Left lung (tissue), 10 donors: ENCODE data around the gene CHIC2. TPM values are rescaled to one million over a fixed set of nuclear protein-coding genes. Genes with fewer than 3 reads are reported as not detected.

Experiments
- ATAC-seq: fragments of 200-7000 bp; cut with Tn5 transposase; one replicate; pipeline ENCODE4 v1.9.1; 2020; ENCODE audit warnings: moderate library complexity
- DNase-seq, 4 donors: peaks; one replicate each; pipeline ENCODE4 v3.0.0-alpha.2; 2013 to 2020
- H3K27ac ChIP-seq, 2 donors: fragments of 200-600 bp; sonication (generic) in 1 of 2; one replicate each; pipeline versions ENCODE4 v1.5.0 to v1.8.0; 2020 to 2021
- H3K27me3 ChIP-seq, 2 donors: fragments of 200-600 bp; sonication (generic) in 1 of 2; one replicate each; pipeline versions ENCODE4 v1.5.0 to v1.8.0; 2020 to 2021
- H3K36me3 ChIP-seq, 2 donors: fragments of 200-600 bp; sonication (generic) in 1 of 2; one replicate each; pipeline versions ENCODE4 v1.5.0 to v1.8.0; 2020 to 2021
- H3K4me1 ChIP-seq, 2 donors: fragments of 200-600 bp; one replicate each; pipeline ENCODE4 v1.8.0; 2021
- H3K4me3 ChIP-seq, 2 donors: fragments of 200-600 bp; sonication (generic) in 1 of 2; one replicate each; pipeline versions ENCODE4 v1.5.0 to v1.8.0; 2020 to 2021; ENCODE audit warnings: mild to moderate bottlenecking in 1 of 2
- H3K9me3 ChIP-seq, 2 donors: fragments of 200-600 bp; sonication (generic) in 1 of 2; one replicate each; pipeline versions ENCODE4 v1.5.0 to v1.8.0; 2020 to 2021
- intact Hi-C, 2 donors: fragments of 100-400 bp; cut with DNase I; formaldehyde crosslinking; loops; one replicate each; pipeline versions ENCODE4 v1.11.2 to v1.14.2; 2022
- polyA plus RNA-seq, 6 donors: library from polyadenylated mRNA; unstranded; fragments of 120-200 nt; gene quantifications; one replicate each; pipeline ENCODE4 v1.2.1, GENCODE V29; 2013; ENCODE audit not compliant: insufficient read length in 6 of 6
- total RNA-seq, 2 donors: library from RNA; stranded (reverse); fragmentation: NEBNext Ultra II Directional; extraction: Animal tissue kit (Norgen Biotek cat#: 25700); gene quantifications; one replicate each; pipeline ENCODE4 v1.2.1, GENCODE V29; 2021
- TF ChIP-seq, protein P1 (sequence below), 2 donors: fragments of 200-600 bp; sonication (generic) in 1 of 2; IDR thresholded peaks; one replicate each; pipeline versions ENCODE4 v1.5.0 to v1.8.0; 2021; ENCODE audit warnings: antibody characterized with exemption in 2 of 2
- donor health status: DM: no; HTN: yes; CAD: no.
- donor health status: DM: no; HTN: no; CAD: no.

The CHIC2 gene
- total and polyA plus RNA-seq, 8 donors, result 18.5 to 34.9 (median 26.4) TPM

DNA sequence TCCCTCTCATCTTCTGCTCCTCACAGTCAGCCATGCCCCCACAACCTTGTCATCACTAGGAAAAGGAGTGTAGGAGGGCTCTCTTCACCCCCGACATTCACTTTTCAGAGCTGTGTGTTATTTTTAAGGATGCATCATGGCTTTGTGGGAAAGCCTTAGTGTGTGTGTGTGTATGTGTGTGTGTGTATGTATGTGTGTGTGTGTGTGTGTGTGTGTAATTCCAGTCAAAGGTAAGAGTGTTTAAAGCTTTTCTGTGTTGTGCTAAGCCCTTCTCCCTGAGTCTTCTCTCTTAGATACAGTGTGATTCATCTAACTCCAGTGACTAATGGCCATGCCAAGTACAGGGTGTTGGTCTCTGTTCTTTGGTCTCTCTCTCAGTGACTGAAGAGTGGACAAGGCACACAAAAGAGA, 76.6 kb downstream of the CHIC2 start:
- Histone ChIP-seq H3K9me3 (no peaks in the 10 kb centered on the region), H3K27me3 (no peaks in the 10 kb centered on the region), H3K27ac (no peak overlapping the region), H3K4me1 (no peaks in the 10 kb centered on the region), H3K4me3 (no peak overlapping the region), H3K36me3 (no peaks in the 10 kb centered on the region)
- ATAC-seq (peak; percentile 72), DNase-seq (no peak)
- TF ChIP-seq, protein P1, sequence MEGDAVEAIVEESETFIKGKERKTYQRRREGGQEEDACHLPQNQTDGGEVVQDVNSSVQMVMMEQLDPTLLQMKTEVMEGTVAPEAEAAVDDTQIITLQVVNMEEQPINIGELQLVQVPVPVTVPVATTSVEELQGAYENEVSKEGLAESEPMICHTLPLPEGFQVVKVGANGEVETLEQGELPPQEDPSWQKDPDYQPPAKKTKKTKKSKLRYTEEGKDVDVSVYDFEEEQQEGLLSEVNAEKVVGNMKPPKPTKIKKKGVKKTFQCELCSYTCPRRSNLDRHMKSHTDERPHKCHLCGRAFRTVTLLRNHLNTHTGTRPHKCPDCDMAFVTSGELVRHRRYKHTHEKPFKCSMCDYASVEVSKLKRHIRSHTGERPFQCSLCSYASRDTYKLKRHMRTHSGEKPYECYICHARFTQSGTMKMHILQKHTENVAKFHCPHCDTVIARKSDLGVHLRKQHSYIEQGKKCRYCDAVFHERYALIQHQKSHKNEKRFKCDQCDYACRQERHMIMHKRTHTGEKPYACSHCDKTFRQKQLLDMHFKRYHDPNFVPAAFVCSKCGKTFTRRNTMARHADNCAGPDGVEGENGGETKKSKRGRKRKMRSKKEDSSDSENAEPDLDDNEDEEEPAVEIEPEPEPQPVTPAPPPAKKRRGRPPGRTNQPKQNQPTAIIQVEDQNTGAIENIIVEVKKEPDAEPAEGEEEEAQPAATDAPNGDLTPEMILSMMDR (IDR thresholded peaks at IDR 0.05), result no peak
- intact Hi-C loops, result no loop called here

DNA sequence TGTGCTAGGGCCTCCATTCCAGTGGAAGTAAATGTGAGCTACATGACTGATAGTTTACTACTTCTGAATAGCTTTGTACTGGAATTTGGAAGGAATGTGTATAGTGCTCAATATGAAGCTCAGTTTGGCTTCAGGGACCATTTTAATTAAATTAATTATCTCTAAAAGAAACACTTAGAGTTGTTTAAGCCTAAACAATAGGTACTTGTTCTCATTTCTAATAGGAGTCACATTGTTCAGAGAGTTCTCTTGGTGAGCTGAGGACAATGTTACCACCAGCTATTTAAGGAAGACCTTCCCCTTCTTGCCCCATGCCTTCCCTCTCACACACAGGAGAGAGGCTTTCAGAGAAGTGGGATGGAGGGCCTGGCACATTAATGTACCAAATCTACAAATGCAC, 78.3 kb downstream of the CHIC2 start:
- intact Hi-C loops, result no loop called here
- DNase-seq (no peak), ATAC-seq (no peak)
- Histone ChIP-seq H3K27ac (no peak overlapping the region), H3K9me3 (no peaks in the 10 kb centered on the region), H3K4me1 (no peaks in the 10 kb centered on the region), H3K36me3 (no peaks in the 10 kb centered on the region), H3K4me3 (no peak overlapping the region), H3K27me3 (no peaks in the 10 kb centered on the region)
- TF ChIP-seq, protein P1 (IDR thresholded peaks at IDR 0.05), result no peak

DNA sequence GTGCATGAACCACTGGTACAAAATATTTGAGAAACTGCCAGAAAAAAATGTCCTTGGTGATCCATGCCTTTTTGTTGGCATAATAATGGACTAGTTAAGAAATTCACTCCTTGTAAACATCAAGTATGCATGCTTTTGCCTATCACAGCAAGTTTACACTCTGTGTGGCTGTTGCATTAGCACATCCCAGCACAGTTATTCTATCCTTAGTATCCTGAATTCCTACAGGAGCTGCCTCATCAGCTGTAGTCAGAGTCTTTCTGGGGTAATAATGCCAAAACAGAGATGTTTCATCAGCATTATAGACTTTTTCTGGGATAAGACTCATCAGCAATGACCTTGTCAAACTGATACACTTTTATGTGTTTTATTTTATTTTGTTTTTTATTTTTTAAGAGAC, 82.8 kb downstream of the CHIC2 start:
- no peaks in the 10 kb centered on the region for H3K4me1 ChIP-seq
- TF ChIP-seq, protein P1 (IDR thresholded peaks at IDR 0.05), result no peak
- no peaks in the 10 kb centered on the region for H3K36me3 ChIP-seq
- ATAC-seq (no peak), DNase-seq (no peak)
- no peaks in the 10 kb centered on the region for H3K27me3 ChIP-seq
- no peak overlapping the region for H3K27ac ChIP-seq
- H3K4me3 ChIP-seq, result no peak overlapping the region
- H3K9me3 ChIP-seq, result no peaks in the 10 kb centered on the region
- intact Hi-C loops, result no loop called here

DNA sequence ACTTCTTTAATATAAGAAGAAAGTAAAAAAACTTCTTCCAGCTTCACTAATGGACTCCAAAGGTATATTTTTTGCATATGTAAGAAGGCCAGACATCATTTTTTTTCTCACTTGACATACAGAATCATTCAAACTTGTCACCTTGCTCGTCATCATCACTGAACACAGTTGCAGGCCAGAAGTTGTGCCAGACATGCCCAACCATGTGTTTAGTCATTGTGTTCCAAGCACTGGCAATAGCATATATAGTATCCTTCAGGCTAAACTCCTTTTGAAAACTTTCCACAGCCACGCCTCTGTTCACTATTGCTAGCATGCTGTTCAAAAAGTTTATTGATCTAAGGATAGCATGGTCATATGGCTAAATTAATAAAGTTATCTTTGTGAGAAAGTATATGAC, 83.3 kb downstream of the CHIC2 start:
- ATAC-seq (no peak), DNase-seq (no peak)
- intact Hi-C loops, result no loop called here
- H3K27ac ChIP-seq, result no peak overlapping the region
- H3K4me1 ChIP-seq, result no peaks in the 10 kb centered on the region
- no peaks in the 10 kb centered on the region for H3K36me3 ChIP-seq
- no peaks in the 10 kb centered on the region for H3K9me3 ChIP-seq
- no peaks in the 10 kb centered on the region for H3K27me3 ChIP-seq
- H3K4me3 ChIP-seq, result no peak overlapping the region
- TF ChIP-seq, protein P1 (IDR thresholded peaks at IDR 0.05), result no peak

DNA sequence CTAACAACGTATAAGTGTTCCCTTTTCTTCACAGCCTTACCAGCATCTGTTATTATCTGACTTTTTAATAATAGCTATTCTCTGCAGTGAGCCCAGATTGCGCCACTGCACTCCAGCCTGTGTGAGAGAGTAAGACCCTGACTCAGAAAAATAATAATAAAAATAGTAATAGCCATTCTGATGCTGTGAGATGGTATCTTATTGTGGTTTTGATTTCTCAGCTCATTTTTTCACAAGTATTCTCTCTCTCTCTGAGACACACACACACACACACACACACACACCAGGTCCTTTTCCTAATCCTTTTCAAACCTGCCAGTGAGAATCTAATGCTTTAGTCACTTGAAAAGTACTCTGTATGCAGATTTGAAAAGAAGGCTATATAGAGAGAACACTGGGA, 89.8 kb downstream of the CHIC2 start:
- Histone ChIP-seq H3K36me3 (no peaks in the 10 kb centered on the region), H3K9me3 (no peaks in the 10 kb centered on the region), H3K27ac (no peak overlapping the region), H3K4me1 (no peaks in the 10 kb centered on the region), H3K4me3 (no peak overlapping the region), H3K27me3 (no peaks in the 10 kb centered on the region)
- intact Hi-C loops, result no loop called here
- no peak for DNase-seq
- ATAC-seq, result no peak
- TF ChIP-seq, protein P1 (IDR thresholded peaks at IDR 0.05), result no peak
